GM19035 (cell line): ENCODE results near the gene PMFBP1.
"Not testable (repeated sequence)": the region's sequence is repeated elsewhere in the genome, so short reads cannot be mapped to it uniquely, and the experiment has no call there.

Source experiments
- ATAC-seq: cut with Tn5 transposase; IDR thresholded peaks from one replicate; pipeline ENCODE4 v1.9.1; 2021; ENCODE audit not compliant: unreplicated experiment

The PMFBP1 gene

GRCh38 chr16:72108353-72109102 lies 63.4 kb downstream of the PMFBP1 start:
- ATAC-seq = no peak

- no peak for ATAC-seq
Measured at GRCh38 chr16:72107371-72107770, 64.6 kb downstream of the PMFBP1 start.

GRCh38 chr16:72105978-72106377 lies 66.0 kb downstream of the PMFBP1 start:
- no peak for ATAC-seq

GRCh38 chr16:72104905-72105304 lies 67.0 kb downstream of the PMFBP1 start:
- ATAC-seq = no peak

- no peak for ATAC-seq
Measured at GRCh38 chr16:72101195-72101594, 70.8 kb downstream of the PMFBP1 start.

GRCh38 chr16:72099377-72099818 lies 72.6 kb downstream of the PMFBP1 start:
- ATAC-seq = peak; percentile 81

- no peak for ATAC-seq
Measured at GRCh38 chr16:72098936-72099335, 73.0 kb downstream of the PMFBP1 start.

GRCh38 chr16:72094266-72094610 lies 77.7 kb downstream of the PMFBP1 start:
- ATAC-seq = no peak

- peak; percentile 97 for ATAC-seq
Measured at GRCh38 chr16:72093448-72094265, 78.3 kb downstream of the PMFBP1 start, which contains the start of the genes DHX38 and TXNL4B. DHX38 (plus strand) TSS chr16:72093847; CDS start chr16:72096158, 2,311 bp downstream. TXNL4B (minus strand) TSS chr16:72093620; CDS start chr16:72090749, 2,871 bp downstream.

- no peak for ATAC-seq
Measured at GRCh38 chr16:72092832-72093447, 79.0 kb downstream of the PMFBP1 start.

GRCh38 chr16:72091217-72091616 lies 80.7 kb downstream of the PMFBP1 start:
- ATAC-seq = no peak

- ATAC-seq = no peak
Measured at GRCh38 chr16:72085002-72085401, 87.0 kb downstream of the PMFBP1 start.

GRCh38 chr16:72084445-72084844 lies 87.5 kb downstream of the PMFBP1 start:
- ATAC-seq = no peak

- ATAC-seq = no peak
Measured at GRCh38 chr16:72083778-72084404, 88.1 kb downstream of the PMFBP1 start.

GRCh38 chr16:72076991-72077706 lies 94.8 kb downstream of the PMFBP1 start:
- ATAC-seq = not testable (repeated sequence)

GRCh38 chr16:72075067-72075466 lies 96.9 kb downstream of the PMFBP1 start:
- not testable (repeated sequence) for ATAC-seq

- ATAC-seq = no peak
Measured at GRCh38 chr16:72073560-72074230, 98.3 kb downstream of the PMFBP1 start.

GRCh38 chr16:72072514-72073342 lies 99.2 kb downstream of the PMFBP1 start:
- ATAC-seq = no peak
